ENCODE measurements around the gene MARCO. TPM values are rescaled to one million over a fixed set of nuclear protein-coding genes. Genes with fewer than 3 reads are reported as not detected.

Gene MARCO
- total and polyA plus RNA-seq, 2 experiments from 2014 or later: not detected

DNA sequence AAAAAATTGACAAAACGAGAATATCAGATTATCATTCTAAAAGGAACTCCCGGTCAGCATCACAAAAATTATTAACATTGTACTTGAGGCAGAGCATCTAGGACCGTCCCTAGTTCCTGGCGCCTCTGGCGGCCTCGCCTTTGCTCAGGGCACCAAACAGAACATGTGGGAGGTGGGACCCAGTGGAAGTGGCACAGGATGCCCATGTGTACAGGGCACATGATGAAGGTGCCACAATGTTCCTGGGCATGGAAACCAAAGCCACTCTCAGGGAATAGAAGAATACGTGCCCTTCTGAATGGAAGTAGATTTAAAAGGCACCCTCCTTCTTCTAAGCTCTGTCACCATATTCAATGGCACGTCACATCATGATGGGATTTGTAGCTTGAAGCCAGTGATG, 30.1 kb upstream of the MARCO start:
- no peak overlapping the region for H3K27ac Mint-ChIP-seq
- H3K4me1 Mint-ChIP-seq: no peaks in the 10 kb centered on the region
- H3K27me3 Mint-ChIP-seq (ENCODE audit: insufficient read depth, low read depth, poor library complexity): no peaks in the 10 kb centered on the region
- ATAC-seq (no peak), DNase-seq (ENCODE audit: low spot score) (no peak)
- H3K79me2 ChIP-seq (replicated peaks; ENCODE audit: insufficient read depth): no peaks in the 10 kb centered on the region
- H3K27me3 ChIP-seq (ENCODE audit: insufficient read depth): no peaks in the 10 kb centered on the region
- H3K4me1 ChIP-seq (ENCODE audit: insufficient read depth): no peaks in the 10 kb centered on the region
- TF ChIP-seq STAT1 (IDR thresholded peaks at IDR 0.05; ENCODE audit: unreplicated experiment): no peak
- no peak for TF ChIP-seq ZNF114 (CRISPR knock-in tag; IDR thresholded peaks at IDR 0.05)
- TF ChIP-seq ZNF331 (CRISPR knock-in tag; IDR thresholded peaks at IDR 0.05; ENCODE audit: low read depth): no peak
- no peak for TF ChIP-seq JUNB (IDR thresholded peaks at IDR 0.05; ENCODE audit: unreplicated experiment)
- TF ChIP-seq, protein P1, sequence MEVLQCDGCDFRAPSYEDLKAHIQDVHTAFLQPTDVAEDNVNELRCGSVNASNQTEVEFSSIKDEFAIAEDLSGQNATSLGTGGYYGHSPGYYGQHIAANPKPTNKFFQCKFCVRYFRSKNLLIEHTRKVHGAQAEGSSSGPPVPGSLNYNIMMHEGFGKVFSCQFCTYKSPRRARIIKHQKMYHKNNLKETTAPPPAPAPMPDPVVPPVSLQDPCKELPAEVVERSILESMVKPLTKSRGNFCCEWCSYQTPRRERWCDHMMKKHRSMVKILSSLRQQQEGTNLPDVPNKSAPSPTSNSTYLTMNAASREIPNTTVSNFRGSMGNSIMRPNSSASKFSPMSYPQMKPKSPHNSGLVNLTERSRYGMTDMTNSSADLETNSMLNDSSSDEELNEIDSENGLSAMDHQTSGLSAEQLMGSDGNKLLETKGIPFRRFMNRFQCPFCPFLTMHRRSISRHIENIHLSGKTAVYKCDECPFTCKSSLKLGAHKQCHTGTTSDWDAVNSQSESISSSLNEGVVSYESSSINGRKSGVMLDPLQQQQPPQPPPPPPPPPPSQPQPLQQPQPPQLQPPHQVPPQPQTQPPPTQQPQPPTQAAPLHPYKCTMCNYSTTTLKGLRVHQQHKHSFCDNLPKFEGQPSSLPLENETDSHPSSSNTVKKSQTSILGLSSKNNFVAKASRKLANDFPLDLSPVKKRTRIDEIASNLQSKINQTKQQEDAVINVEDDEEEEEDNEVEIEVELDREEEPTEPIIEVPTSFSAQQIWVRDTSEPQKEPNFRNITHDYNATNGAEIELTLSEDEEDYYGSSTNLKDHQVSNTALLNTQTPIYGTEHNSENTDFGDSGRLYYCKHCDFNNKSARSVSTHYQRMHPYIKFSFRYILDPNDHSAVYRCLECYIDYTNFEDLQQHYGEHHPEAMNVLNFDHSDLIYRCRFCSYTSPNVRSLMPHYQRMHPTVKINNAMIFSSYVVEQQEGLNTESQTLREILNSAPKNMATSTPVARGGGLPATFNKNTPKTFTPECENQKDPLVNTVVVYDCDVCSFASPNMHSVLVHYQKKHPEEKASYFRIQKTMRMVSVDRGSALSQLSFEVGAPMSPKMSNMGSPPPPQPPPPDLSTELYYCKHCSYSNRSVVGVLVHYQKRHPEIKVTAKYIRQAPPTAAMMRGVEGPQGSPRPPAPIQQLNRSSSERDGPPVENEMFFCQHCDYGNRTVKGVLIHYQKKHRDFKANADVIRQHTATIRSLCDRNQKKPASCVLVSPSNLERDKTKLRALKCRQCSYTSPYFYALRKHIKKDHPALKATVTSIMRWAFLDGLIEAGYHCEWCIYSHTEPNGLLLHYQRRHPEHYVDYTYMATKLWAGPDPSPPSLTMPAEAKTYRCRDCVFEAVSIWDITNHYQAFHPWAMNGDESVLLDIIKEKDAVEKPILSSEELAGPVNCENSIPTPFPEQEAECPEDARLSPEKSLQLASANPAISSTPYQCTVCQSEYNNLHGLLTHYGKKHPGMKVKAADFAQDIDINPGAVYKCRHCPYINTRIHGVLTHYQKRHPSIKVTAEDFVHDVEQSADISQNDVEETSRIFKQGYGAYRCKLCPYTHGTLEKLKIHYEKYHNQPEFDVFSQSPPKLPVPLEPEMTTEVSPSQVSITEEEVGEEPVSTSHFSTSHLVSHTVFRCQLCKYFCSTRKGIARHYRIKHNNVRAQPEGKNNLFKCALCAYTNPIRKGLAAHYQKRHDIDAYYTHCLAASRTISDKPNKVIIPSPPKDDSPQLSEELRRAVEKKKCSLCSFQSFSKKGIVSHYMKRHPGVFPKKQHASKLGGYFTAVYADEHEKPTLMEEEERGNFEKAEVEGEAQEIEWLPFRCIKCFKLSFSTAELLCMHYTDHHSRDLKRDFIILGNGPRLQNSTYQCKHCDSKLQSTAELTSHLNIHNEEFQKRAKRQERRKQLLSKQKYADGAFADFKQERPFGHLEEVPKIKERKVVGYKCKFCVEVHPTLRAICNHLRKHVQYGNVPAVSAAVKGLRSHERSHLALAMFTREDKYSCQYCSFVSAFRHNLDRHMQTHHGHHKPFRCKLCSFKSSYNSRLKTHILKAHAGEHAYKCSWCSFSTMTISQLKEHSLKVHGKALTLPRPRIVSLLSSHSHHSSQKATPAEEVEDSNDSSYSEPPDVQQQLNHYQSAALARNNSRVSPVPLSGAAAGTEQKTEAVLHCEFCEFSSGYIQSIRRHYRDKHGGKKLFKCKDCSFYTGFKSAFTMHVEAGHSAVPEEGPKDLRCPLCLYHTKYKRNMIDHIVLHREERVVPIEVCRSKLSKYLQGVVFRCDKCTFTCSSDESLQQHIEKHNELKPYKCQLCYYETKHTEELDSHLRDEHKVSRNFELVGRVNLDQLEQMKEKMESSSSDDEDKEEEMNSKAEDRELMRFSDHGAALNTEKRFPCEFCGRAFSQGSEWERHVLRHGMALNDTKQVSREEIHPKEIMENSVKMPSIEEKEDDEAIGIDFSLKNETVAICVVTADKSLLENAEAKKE (CRISPR knock-in tag; IDR thresholded peaks at IDR 0.05): no peak
- no peak for TF ChIP-seq NANOG (IDR thresholded peaks at IDR 0.05; ENCODE audit: borderline replicate concordance)
- TF ChIP-seq, protein P2, sequence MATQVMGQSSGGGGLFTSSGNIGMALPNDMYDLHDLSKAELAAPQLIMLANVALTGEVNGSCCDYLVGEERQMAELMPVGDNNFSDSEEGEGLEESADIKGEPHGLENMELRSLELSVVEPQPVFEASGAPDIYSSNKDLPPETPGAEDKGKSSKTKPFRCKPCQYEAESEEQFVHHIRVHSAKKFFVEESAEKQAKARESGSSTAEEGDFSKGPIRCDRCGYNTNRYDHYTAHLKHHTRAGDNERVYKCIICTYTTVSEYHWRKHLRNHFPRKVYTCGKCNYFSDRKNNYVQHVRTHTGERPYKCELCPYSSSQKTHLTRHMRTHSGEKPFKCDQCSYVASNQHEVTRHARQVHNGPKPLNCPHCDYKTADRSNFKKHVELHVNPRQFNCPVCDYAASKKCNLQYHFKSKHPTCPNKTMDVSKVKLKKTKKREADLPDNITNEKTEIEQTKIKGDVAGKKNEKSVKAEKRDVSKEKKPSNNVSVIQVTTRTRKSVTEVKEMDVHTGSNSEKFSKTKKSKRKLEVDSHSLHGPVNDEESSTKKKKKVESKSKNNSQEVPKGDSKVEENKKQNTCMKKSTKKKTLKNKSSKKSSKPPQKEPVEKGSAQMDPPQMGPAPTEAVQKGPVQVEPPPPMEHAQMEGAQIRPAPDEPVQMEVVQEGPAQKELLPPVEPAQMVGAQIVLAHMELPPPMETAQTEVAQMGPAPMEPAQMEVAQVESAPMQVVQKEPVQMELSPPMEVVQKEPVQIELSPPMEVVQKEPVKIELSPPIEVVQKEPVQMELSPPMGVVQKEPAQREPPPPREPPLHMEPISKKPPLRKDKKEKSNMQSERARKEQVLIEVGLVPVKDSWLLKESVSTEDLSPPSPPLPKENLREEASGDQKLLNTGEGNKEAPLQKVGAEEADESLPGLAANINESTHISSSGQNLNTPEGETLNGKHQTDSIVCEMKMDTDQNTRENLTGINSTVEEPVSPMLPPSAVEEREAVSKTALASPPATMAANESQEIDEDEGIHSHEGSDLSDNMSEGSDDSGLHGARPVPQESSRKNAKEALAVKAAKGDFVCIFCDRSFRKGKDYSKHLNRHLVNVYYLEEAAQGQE (IDR thresholded peaks at IDR 0.05; ENCODE audit: unreplicated experiment): no peak
- TF ChIP-seq EZH2phosphoT487 (IDR thresholded peaks at IDR 0.05; ENCODE audit: unreplicated experiment): no peak
- TF ChIP-seq, protein P3, sequence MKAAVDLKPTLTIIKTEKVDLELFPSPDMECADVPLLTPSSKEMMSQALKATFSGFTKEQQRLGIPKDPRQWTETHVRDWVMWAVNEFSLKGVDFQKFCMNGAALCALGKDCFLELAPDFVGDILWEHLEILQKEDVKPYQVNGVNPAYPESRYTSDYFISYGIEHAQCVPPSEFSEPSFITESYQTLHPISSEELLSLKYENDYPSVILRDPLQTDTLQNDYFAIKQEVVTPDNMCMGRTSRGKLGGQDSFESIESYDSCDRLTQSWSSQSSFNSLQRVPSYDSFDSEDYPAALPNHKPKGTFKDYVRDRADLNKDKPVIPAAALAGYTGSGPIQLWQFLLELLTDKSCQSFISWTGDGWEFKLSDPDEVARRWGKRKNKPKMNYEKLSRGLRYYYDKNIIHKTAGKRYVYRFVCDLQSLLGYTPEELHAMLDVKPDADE (IDR thresholded peaks at IDR 0.05): no peak
- TF ChIP-seq EZH2 (IDR thresholded peaks at IDR 0.05; ENCODE audit: low read depth, unreplicated experiment): no peak
- TF ChIP-seq POLR2AphosphoS5 (IDR thresholded peaks at IDR 0.05; ENCODE audit: low read depth): no peak
- TF ChIP-seq CREB1 (CRISPR knock-in tag; IDR thresholded peaks at IDR 0.05; ENCODE audit: low read depth): no peak
- no peak for TF ChIP-seq CTCF (conservative IDR thresholded peaks at IDR 0.05; ENCODE audit: low read depth in 2 of 2)
- no peak overlapping the region for H3K4me3 ChIP-seq
- H3F3A ChIP-seq (replicated peaks; ENCODE audit: low read depth): no peaks in the 10 kb centered on the region
- H3K9me3 Mint-ChIP-seq: no peaks in the 10 kb centered on the region
- no peaks in the 10 kb centered on the region for H4K20me1 ChIP-seq (replicated peaks; ENCODE audit: insufficient read depth)
- no peaks in the 10 kb centered on the region for H3K9me2 ChIP-seq (ENCODE audit: insufficient read depth)
- no peak overlapping the region for H3K4me3 Mint-ChIP-seq
- H3K4me2 ChIP-seq: no peak overlapping the region
- no peak overlapping the region for H3K27ac ChIP-seq (ENCODE audit: low read depth)
- no peak overlapping the region for H2AFZ ChIP-seq
- no peaks in the 10 kb centered on the region for H3K36me3 ChIP-seq (ENCODE audit: insufficient read depth)
- H3K36me3 Mint-ChIP-seq (ENCODE audit: low read depth): no peaks in the 10 kb centered on the region
